HG03378 (cell line): ENCODE measurements around the gene TMEM30A.
A peak's percentile ranks its signal among the peaks of the same experiment; 100 is the strongest.

Source experiments
- ATAC-seq: cut with Tn5 transposase; IDR thresholded peaks from one replicate; pipeline ENCODE4 v1.9.1; 2021; ENCODE audit warnings: mild to moderate bottlenecking, moderate library complexity; ENCODE audit not compliant: unreplicated experiment

TMEM30A gene

DNA sequence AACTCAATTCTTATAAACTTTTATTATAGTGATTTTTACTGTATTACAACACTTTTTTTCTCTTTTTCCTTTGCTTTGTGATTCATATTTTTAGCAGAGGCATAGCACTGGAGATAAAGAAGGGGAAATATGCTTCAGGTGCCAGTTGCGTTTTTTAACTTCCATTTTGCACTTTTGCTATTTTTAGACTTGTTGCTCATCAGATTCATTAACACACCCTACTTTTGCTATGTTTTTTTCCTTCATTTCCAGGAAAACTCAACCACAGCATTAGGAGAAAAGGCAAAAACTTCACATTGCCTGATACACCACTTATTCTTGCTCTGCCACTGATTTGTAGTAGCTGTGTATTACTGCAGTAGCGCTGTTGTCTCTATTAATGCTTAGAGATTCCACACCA is 8.0 kb upstream of the TMEM30A start:
- no peak for ATAC-seq

DNA sequence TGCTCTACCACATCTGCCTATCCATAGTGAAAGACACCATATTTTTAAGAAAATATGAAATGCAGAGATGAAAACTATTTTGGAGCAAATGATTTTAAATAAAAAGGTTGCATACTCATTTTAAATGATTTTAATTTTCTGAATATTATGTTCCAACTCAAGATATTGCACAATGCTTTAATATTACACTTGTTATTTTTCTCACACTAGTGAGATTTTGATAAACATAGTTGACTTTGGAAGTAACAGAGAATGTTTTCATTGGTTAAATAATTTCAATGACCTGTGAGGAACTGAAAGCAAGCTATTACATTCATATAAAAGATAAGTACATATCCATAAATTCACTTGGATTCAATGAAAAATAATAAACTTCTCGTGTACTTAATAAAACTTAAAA is 7.2 kb upstream of the TMEM30A start:
- ATAC-seq = no peak

DNA sequence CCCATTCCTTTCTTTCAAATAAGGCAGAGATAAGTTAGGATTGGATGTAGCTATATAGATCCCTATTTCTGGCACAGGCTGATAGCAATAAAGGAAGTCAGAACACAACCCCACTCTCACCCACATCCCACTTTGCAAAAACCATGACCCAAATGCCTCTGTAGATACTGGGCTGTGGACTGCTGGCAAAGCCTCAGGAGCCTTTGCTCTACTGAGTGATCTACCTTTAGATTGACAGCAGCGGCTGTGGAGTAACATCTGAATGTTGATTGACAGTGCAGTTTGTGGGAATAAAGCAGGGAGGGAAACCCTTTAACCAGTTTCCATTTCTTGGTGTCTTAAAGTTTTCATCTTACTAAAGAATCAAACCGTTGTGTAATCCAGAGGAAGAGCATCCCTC is 6.7 kb upstream of the TMEM30A start:
- ATAC-seq = no peak

DNA sequence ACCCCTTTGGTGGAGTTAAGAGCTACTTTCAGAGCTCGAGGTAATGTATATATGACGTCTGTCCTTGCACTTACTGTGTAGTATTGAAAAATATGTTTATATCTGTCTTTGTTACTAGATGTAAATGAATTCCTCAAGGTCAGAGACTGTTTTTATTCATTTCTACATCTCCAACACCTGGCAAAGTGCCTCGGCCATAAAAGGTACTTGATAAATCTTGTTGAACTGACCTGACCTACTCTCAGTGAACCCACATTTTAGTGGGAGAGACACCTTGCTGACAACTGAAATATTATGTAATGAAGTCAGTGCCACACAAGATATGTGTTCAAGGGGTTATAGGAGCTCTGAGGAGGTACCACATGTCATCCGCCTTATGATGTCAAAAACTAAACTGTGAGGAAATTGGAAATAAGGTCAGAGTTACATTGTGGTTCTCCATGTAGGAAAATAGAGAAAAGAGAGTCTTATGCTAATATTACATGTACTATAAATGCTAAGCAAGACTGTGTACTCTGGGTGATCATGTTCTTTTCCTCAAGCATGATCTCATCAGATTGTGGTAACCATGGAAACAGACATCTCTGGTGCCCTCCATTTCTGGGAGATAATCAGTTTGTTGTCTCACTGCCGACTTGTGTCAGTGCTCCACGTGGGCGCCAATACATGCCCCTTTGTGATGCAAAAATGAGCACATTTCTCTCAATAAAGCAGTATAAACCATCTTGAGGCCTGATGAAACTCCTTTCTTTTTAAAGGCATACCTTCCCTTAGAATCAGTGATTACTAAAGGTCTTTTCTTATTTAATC is 5.7 kb upstream of the TMEM30A start:
- no peak for ATAC-seq

DNA sequence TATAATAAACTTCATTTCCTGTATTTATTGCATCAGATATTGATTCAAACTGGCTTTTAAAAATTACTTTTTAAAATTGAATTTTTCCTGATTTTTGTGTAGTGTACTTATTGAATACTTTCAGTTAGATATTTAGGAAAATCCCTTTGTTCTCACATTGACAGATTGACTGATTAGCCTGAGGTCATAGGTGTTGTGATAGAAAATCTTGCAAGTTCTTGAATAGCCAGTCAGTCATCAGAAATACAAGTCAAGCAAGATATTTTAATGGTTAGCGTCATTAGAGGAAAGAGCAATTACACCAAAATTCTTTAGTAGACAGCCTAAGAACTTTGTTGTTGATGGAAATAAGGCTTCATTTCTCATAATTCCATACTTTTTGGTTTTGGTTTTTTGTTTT is 3.4 kb upstream of the TMEM30A start:
- ATAC-seq = no peak

DNA sequence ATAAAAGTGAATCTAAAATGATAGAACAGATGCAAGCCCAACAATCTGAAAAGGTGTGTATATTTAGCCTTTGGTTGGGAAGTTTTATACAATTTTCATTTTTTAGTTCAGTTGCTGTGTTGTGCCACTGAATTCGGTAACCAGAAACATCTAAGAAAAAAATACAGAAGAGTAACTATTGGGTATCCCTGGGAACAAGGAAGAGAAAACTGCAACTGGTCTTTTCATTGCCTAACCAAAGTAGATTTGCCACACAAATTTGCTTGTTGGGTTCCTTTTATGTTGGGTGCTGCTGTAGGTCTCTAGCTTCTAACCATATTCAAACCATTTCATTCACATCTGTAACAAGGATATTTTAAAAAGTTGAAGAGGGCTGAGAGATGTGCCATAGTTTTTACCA is 2.8 kb upstream of the TMEM30A start:
- no peak for ATAC-seq

DNA sequence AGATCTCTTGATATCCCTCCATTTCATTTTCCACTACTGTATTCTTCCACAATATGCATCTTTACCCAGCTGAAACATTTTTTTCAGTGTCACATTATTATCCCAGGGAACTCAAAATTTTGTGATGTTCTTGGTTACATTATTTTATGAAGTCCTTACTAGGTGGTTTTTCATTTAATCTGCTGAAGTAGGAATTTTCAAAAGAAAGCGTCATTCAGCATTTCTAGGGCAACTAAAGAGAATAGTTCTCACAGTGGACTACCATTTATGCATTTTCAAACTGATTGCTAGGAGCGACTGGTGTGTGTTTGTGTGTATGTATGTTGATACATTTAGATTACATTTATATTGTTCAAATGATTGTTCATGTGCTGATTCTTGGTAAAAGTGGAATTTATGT is 2.4 kb upstream of the TMEM30A start:
- ATAC-seq = no peak

DNA sequence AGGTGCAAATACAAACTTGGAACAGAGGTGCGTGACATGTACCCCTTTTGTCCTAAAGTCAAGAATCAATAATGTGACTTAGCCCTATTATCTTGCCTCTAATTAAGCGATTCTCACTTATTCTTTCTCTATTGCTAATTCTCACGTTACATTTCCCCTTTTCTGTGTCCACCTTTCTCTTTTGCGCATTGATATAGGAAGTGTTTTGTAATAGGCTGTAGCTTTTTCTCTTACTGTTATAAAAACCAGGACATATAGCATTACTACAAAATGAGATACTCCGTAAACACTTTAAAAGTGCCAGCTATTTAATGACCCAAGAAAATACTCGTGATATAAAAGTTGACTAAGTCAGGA is 669 bp upstream of the TMEM30A start:
- peak; percentile 16 for ATAC-seq

DNA sequence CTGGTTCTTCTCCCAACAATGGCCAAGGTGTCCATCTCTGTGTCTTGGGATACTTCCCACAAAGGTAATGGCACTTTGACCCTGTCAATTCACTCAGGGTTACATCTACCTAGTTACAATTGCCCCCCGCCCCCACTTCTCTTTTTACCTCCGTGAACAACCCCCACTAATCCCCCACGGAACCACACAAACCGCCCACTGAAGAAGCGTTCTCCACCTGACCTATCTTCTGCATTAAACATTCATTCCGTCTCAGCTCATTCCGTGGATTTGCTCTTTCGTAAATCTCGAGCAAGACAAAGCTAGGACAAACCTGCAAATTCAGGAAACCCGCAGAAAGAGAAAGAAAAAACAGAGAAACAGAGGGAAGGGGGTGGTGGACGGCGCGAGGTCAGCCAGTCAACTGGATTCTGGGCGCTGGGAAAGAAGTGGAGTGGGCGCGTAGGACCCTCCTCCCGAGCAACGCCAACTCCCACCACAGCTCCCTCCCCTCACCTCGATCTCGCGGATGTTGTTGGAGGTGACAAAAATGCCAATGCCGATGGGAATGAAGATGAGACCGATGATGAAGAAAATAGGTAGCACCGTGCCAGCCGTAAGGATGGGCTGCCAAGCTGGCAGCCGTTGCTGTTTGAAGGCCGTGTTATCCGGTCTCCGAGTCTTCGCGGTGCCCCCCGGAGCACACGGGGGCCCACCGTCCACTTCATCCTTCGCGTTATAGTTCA is 523 bp downstream of the TMEM30A start:
- ATAC-seq = peak; percentile 19

DNA sequence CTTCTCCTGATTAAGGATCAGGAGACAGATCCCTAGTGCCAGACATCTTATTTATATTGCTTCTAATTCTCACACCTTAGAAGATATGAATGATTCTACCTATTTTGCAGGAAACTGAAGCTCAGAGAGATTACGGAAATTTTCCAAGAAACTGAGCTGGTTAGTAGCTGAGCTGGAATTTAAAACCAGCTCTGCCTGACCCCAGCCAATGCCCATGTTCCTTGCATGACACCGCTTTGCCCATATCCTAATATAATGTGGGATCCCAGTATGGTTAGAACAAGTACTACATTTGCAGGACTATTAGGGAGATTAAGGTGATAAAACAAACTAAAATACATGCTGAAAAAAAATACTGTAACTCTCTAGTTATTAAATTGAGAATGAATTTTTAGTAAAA is 1.9 kb downstream of the TMEM30A start:
- no peak for ATAC-seq

DNA sequence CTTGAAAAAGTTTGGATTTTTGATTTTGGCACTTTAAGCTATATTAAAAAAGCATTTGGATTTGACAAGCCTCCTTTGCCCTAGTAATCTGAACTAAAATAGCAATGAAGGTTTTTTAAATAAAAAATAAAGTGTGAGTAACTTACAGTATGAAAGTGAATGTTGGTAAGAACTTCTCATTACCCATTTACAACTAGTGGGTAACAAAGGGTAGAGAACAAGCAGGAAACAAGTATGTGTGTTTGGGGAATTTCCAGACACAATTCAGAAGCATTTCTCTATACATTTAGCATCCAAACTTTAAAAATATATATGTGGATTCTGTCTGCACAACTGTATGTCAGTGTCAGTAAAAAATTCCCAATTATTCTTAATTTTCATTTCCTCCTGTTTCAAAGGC is 2.9 kb downstream of the TMEM30A start:
- no peak for ATAC-seq

DNA sequence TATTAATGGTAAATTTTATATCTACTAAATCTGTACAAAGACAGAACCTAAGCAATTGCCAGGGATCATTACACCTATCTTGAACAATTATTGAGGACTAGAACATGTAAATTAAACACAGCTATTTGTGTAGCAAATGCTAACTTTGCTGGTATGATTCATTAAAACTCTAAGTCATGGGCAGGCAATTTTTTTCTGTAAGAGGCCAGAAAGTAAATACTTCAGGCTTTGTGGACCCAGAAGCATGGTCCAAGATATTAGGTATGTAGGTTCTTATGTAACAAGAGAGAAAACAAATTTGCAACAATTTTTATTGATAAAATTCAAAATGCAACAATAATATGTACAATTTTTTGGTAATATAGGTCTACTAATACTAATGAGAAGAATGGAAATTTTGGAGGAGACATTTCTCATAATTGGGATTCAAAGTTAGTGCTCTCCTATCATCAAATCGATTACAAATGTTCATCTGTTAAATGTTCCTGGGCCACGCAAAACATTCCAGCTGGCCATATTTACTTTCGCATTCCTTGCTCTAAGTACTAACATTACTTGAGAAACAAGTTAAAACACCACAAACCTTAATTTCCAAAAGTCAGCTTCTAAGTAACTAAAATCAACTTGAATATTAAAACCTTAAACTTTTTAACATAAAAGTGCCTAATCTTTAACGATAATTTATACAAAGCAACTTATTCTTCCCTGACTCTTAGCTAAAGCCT is 4.3 kb downstream of the TMEM30A start:
- no peak for ATAC-seq

DNA sequence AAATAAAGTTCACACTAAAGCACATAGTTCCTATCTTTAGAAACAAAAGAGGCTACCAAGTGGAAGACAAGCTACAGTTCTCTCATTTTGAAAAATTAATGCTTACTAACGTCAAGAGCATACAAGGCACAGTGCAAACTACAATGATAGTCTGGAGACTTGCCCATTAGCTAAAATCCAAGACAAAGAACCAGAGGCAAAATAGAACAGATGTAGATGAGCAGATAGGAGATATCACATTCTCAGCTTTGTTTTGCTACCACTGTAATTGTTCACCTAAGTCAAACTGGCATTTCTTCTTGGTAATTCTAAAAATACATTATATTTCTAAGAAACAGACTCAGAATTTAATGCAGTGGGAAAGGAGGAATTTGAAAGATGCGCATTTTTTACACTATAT is 5.2 kb downstream of the TMEM30A start:
- ATAC-seq = no peak

DNA sequence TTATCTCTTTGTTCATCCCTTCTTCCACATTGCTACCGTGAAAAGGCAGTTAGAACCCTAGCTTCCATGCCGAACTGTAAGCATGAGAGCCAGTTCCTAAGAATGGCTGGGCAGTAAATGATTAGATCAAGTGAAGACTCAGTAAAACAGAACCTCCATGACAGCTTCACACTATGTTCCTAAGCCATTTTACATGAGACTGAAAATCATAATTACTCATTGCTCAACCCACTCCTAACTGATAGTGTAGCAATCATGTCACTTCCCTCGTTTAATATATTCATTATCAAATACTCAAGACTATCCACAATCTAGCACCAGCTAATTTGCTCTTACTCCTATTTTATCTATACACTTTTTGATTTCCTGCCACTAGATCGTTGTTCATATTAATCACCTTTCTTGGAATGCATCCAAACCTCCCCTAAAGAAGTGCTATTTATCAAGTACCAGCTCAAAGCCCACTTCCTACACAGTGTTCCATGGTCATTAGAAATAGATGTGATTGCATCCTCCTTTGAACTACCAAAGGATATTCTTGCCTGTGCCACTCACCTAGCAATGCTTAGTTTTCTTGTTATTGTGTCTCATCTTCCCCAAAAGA is 6.0 kb downstream of the TMEM30A start:
- ATAC-seq = no peak

DNA sequence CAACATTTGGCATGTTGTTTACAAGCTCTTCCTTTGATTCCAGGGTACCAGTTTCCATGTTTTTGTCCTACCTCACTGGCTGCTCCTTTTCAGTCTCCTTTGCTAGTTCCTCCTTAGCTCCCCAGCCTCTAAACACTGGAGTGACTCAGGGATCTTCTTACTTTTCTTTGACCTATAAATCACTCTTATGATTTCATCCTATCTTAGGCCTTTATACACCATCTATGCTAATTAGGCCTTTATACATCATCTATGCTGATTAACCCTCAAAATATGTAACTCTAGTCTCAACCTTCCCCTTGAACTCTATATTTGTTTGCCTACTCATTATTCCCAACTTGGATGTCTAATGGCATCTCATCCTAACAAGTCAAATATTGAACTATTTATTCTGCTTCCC is 9.5 kb downstream of the TMEM30A start:
- no peak for ATAC-seq

DNA sequence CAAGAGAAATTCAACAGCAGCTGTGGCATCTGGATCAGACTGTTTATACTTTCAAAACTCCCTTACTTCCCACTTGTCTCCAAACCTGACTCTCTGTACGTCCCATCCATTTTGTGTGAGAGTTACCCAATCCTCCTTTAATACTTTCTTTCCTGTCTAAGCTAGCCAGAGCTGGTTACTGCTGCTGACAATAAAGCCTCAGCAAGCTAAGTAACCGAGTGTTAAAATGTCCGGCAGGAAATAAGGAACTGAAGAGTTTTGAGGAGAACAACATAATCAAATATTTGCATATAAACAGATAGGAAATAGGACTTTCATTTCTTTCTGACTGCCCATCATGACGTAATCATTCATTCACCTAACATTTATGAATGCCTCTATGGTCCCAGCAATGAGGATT is 11.6 kb downstream of the TMEM30A start:
- ATAC-seq = no peak

DNA sequence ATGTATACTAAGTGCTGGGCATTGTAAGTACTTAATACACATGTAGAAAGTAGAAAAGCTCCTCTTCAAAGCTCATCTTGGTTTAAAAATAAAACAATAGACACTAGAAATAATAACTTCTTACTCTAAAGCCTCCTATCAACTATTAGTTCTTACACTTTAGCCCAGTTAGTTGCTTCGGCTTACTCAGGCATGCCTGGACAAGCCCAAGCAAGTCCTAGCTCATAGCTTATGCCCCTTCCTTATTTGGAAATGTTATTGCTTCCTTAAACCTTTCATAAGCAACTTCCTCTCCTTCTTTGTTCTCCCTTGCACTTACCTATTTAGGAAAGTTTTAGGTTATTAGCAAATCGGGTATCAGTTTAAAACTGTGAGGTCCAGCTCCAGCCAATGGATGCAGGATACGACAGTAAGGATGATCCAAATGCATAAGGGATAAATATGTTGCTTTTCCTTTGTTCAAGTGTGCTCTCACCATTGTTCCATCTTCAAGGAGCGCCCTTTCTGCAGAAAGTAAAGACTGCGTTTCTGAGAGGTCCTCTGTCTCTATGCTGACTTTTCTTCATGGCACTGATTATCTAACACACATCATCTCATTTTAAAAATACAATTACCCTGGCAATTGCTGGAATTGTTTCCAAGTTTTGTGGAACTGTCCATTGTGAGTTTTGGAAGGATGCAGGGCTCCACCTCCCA is 12.3 kb downstream of the TMEM30A start:
- no peak for ATAC-seq

DNA sequence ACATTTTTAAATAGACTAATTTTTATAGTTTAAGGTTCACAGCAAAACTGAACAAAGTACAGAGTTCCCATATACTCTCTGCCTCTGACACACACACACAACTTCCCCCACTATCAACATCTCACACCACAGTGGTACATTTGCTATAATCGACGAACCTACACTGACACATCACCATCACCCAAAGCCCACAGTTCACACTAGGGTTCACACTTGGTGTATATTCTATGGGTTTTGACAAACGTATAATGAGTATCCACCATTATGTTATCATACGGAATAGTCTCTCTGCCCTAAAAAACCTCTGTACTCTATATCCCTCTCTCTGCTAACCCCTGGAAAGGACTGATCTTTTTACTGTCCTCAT is 15.6 kb downstream of the TMEM30A start:
- ATAC-seq = no peak

DNA sequence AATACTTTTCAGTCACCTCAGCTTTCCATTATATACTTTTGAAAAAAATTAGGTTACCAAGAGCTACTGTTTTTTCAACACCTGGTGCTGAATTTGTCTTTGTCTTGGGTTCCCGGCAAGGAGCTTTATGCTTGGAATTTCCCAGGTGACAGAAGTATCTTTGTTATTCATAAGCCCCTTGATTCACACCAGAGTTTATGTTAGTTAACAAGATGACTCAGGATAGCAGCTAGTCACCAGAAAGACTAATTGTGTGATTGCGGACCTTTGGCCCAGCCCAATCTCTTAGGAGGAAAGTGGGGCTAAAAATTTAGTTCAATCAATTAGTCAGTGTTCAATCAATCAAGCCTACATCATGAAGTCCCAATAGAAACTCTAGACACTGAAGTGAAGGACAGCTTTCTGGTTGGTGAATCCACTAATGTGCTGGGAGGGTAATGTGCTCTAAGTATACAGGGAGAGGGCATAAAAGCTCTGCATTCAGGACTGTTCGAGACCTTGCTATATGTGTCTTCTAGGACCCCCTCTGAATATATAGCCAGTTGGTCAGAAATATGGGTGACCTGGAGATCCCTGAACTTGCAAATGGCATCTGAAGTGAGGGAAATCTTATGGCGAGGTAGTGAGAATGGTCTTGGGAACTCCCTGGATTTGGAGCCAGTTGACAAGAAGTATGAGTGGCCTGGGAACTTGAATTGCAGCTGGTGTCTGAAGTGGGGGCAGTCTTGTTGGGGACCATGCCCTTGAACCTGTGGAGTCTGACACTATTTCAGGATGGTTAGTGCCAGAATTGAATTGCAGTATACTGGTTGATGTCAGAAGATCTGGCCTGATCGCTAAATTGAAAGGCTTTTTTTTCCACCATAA is 16.2 kb downstream of the TMEM30A start:
- no peak for ATAC-seq

DNA sequence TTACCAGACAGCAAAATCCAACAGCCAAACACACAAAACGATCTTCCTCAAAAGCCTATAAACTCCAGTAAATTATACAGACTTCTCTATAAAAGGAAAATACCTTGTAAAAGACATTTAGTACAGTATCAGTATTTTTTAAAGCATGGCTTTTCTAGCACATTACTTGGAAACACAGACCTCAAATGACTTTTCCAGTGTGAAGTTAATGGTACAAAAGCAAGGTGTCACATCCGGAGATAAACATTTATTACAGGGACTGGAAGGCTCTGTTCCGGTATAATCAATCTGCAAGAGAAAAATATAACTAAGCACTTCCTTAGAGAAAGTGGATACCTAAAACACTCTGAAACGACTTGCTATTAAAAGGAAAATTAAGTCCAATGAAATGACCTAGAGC is 17.1 kb downstream of the TMEM30A start:
- no peak for ATAC-seq
